Smooth muscle cell (in vitro differentiated cells): Measurements from ENCODE around the gene ZW10. TPM values are rescaled to one million over a fixed set of nuclear protein-coding genes. Genes with fewer than 3 reads are reported as not detected.
A peak's percentile ranks its signal among the peaks of the same experiment; 100 is the strongest.

Source experiments
- DNase-seq: peaks from one replicate; lab custom pipeline; 2025; ENCODE audit not compliant: unreplicated experiment; lab: John Stamatoyannopoulos, UW
- H2AFZ ChIP-seq: fragments of 200-600 bp; sonication (generic); 2 replicates; pipeline ENCODE4 v1.6.0; 2016; ENCODE audit warnings: antibody characterized with exemption, low read depth, mild to moderate bottlenecking
- H3F3A ChIP-seq: fragments of 200-600 bp; sonication (generic); 2 replicates; pipeline ENCODE4 v1.6.0; 2017; ENCODE audit warnings: antibody characterized with exemption, low read depth
- H3K27ac ChIP-seq: fragments of 200-600 bp; sonication (generic); 2 replicates; pipeline ENCODE4 v1.5.1; 2016; ENCODE audit warnings: low read depth, mild to moderate bottlenecking
- H3K27me3 ChIP-seq: fragments of 200-600 bp; sonication (generic); 2 replicates; pipeline ENCODE4 v1.6.1; 2016; ENCODE audit warnings: low read depth, mild to moderate bottlenecking
- H3K36me3 ChIP-seq: fragments of 200-600 bp; sonication (generic); 2 replicates; pipeline ENCODE4 v1.5.1; 2016; ENCODE audit warnings: low read depth
- H3K4me1 ChIP-seq: fragments of 200-600 bp; sonication (generic); 2 replicates; pipeline ENCODE4 v1.5.1; 2016; ENCODE audit warnings: low read depth
- H3K4me2 ChIP-seq: fragments of 200-600 bp; sonication (generic); 2 replicates; pipeline ENCODE4 v1.6.0; 2016; ENCODE audit warnings: mild to moderate bottlenecking
- H3K4me3 ChIP-seq: fragments of 200-600 bp; sonication (generic); 2 replicates; pipeline ENCODE4 v1.5.1; 2016; ENCODE audit warnings: mild to moderate bottlenecking
- H3K79me2 ChIP-seq: fragments of 200-600 bp; sonication (generic); 2 replicates; pipeline ENCODE4 v1.6.0; 2016; ENCODE audit warnings: low read depth, mild to moderate bottlenecking
- H3K9ac ChIP-seq: fragments of 200-600 bp; sonication (generic); 2 replicates; pipeline ENCODE4 v1.6.0; 2016; ENCODE audit warnings: low read depth
- H3K9me3 ChIP-seq: fragments of 200-600 bp; sonication (generic); replicated peaks from 2 replicates; pipeline ENCODE4 v1.5.1; 2016; ENCODE audit warnings: low read depth
- H4K20me1 ChIP-seq: fragments of 200-600 bp; sonication (generic); 2 replicates; pipeline ENCODE4 v1.6.0; 2016; ENCODE audit warnings: low read depth
- WGBS: methylation state at CpG from one replicate; pipeline ENCODE4 v1.1.7; 2016; ENCODE audit warnings: low lambda C conversion rate; 5-methylcytosine and 5-hydroxymethylcytosine counted together
- polyA plus RNA-seq: library from polyadenylated mRNA; unstranded; fragments of >200 nt; fragmentation: Nextera tagmentation; extraction: Ambion mirVana; gene quantifications from 2 replicates; pipeline ENCODE4 v1.2.1, GENCODE V29; 2016
- total RNA-seq: library from RNA; depleted of rRNA; stranded (reverse); fragments of >200 nt; gene quantifications from 2 replicates; pipeline ENCODE4 v1.2.3, GENCODE V29; 2014
- TF ChIP-seq, protein P1 (sequence below): fragments of 200-600 bp; sonication (generic); IDR thresholded peaks from 2 replicates; pipeline ENCODE4 v1.5.1; 2017; ENCODE audit warnings: borderline replicate concordance, mild to moderate bottlenecking, antibody characterized with exemption; ENCODE audit not compliant: insufficient read depth, poor library complexity, severe bottlenecking

Gene ZW10
- total and polyA plus RNA-seq, 2 experiments from 2014 or later = 15.6 to 20.7 TPM

DNA sequence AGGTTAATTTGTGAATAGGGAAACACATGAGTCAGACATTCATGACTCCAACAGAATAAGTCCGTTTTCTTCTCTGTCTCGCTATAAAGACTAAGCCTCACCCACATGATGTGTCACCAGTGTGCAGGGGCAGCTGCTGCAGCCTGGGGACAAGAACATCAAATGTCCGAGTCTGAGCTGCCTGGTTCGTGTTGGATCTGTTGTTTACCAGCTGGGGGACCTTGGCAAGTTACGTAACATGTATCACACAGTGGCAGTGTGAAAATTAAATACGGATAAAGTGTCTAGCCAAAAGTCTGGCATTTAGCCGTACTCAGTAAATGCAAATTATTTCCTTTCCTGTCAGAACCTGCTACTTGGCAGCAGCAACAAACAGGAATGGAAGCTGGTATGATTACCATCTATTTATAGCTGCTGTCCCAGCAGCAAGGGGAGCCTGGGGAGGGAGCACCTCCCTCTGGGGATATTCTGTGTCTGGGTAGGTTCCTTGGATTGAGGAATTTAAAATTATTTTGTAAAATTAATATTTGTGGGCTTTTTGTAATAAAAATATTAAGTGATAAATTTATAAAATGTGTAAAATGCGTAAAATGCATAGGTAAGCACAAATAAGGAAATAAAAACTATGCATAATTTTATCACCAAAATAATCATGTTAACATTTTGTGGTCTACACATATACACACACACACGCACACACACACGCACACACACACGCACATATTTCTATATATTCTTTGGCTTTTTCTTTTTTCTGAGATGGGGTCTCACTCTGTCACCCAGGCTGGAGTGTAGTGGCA, 4.8 kb upstream of the ZW10 start:
- WGBS = 42% methylated on average over 11 of the region's 11 CpGs
- no peaks in the 10 kb centered on the region for H4K20me1 ChIP-seq
- no peaks in the 10 kb centered on the region for H3K9me3 ChIP-seq
- H3K79me2 ChIP-seq = no peaks in the 10 kb centered on the region
- H3K9ac ChIP-seq = peak overlapping the region; percentile 50
- peak overlapping the region; percentile 56 for H3K4me2 ChIP-seq
- TF ChIP-seq, protein P1, sequence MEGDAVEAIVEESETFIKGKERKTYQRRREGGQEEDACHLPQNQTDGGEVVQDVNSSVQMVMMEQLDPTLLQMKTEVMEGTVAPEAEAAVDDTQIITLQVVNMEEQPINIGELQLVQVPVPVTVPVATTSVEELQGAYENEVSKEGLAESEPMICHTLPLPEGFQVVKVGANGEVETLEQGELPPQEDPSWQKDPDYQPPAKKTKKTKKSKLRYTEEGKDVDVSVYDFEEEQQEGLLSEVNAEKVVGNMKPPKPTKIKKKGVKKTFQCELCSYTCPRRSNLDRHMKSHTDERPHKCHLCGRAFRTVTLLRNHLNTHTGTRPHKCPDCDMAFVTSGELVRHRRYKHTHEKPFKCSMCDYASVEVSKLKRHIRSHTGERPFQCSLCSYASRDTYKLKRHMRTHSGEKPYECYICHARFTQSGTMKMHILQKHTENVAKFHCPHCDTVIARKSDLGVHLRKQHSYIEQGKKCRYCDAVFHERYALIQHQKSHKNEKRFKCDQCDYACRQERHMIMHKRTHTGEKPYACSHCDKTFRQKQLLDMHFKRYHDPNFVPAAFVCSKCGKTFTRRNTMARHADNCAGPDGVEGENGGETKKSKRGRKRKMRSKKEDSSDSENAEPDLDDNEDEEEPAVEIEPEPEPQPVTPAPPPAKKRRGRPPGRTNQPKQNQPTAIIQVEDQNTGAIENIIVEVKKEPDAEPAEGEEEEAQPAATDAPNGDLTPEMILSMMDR = no peak
- no peak for DNase-seq
- H3K4me1 ChIP-seq = peaks cover 4% of the 10 kb centered on the region
- no peaks in the 10 kb centered on the region for H3F3A ChIP-seq
- no peaks in the 10 kb centered on the region for H3K36me3 ChIP-seq
- H3K27me3 ChIP-seq = peaks cover 6% of the 10 kb centered on the region
- H3K27ac ChIP-seq = peak overlapping the region; percentile 72
- no peak overlapping the region for H3K4me3 ChIP-seq
- no peak overlapping the region for H2AFZ ChIP-seq

DNA sequence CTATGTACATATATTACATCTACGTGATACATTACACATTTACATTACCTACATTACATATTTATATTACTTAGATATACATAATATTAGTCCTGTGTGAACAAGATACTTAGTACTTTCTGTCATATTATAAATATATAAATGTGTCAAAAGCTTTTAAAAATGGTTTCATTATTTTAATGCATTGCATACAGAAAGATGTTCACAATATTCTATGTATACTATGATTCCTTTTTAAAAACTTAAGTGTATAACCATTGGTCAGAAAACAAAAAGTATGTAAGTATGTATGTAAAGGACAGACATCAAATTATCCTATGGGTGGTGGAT, 647 bp upstream of the ZW10 start:
- TF ChIP-seq, protein P1 = no peak
- no peaks in the 10 kb centered on the region for H3K27me3 ChIP-seq
- peak overlapping the region; percentile 83 for H3K27ac ChIP-seq
- H3K9me3 ChIP-seq = no peaks in the 10 kb centered on the region
- no peaks in the 10 kb centered on the region for H3K36me3 ChIP-seq
- peaks cover 23% of the 10 kb centered on the region for H3K79me2 ChIP-seq
- H3K4me3 ChIP-seq = peak overlapping the region; percentile 85
- H3F3A ChIP-seq = no peaks in the 10 kb centered on the region
- no peak for DNase-seq
- peak overlapping the region; percentile 66 for H3K9ac ChIP-seq
- peaks cover 9% of the 10 kb centered on the region for H3K4me1 ChIP-seq
- H4K20me1 ChIP-seq = peaks cover 5% of the 10 kb centered on the region
- peak overlapping the region; percentile 93 for H2AFZ ChIP-seq
- WGBS = 5% methylated on average over 1 of the region's 1 CpG
- peak overlapping the region; percentile 86 for H3K4me2 ChIP-seq

DNA sequence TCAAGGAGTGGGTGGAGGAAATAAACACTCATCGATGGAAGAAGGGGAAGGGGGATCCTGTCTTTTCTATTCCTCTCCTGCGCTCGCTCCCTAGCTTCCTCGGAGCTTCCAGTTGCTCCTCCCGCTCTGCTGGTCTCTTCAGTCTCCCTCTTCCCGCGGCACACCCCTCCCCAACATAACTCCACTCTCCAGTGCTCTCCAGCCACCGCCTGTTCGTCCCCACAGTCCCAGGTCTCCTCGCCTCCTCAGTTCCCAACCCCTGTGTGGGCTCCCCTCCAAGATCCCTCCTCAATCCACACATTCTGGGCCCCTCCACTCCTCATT, 438 bp downstream of the ZW10 start:
- Histone ChIP-seq H2AFZ (peak overlapping the region; percentile 81), H4K20me1 (peaks cover 5% of the 10 kb centered on the region), H3K9ac (peak overlapping the region; percentile 90), H3K27me3 (no peaks in the 10 kb centered on the region), H3K79me2 (peaks cover 26% of the 10 kb centered on the region), H3K4me3 (peak overlapping the region; percentile 85), H3K9me3 (no peaks in the 10 kb centered on the region), H3F3A (no peaks in the 10 kb centered on the region), H3K36me3 (no peaks in the 10 kb centered on the region), H3K27ac (peak overlapping the region; percentile 83), H3K4me1 (peaks cover 9% of the 10 kb centered on the region), H3K4me2 (peak overlapping the region; percentile 86)
- TF ChIP-seq, protein P1 = no peak
- DNase-seq = no peak
- 4% methylated on average over 8 of the region's 10 CpGs for WGBS

DNA sequence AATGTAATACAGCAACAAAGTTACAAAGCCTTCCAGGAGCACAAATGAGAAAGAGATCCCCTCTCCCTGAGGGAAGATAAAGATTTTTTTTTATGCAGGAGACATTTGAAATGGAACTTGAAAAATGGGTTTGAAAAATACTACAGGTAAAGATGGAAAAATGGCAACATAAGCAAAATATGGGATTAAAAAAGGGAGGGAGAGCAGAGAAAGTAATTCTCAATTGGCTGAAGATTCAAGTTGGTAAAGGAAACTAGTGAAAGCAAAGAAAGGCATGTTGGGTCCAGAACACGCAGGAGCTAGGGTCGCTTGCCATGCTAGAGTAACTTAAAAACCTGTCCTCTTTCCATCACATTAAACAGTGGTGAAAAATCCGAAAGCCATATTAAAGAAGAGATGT, 1.5 kb downstream of the ZW10 start:
- Histone ChIP-seq H3K9me3 (no peaks in the 10 kb centered on the region), H3F3A (no peaks in the 10 kb centered on the region), H3K4me2 (peak overlapping the region; percentile 86), H3K79me2 (peaks cover 26% of the 10 kb centered on the region), H4K20me1 (peaks cover 11% of the 10 kb centered on the region), H3K9ac (no peak overlapping the region), H3K4me1 (peaks cover 9% of the 10 kb centered on the region), H3K36me3 (no peaks in the 10 kb centered on the region), H3K4me3 (no peak overlapping the region), H2AFZ (no peak overlapping the region), H3K27me3 (no peaks in the 10 kb centered on the region), H3K27ac (no peak overlapping the region)
- 94% methylated on average over 3 of the region's 3 CpGs for WGBS
- TF ChIP-seq, protein P1 = no peak
- no peak for DNase-seq
